Right lobe of liver (tissue), 6 donors: ENCODE results near the gene COL9A1. TPM values are rescaled to one million over a fixed set of nuclear protein-coding genes. Genes with fewer than 3 reads are reported as not detected.

ENCODE experiments used
- ATAC-seq, 4 donors: fragments of 200-7000 bp; cut with Tn5 transposase; one replicate each; pipeline ENCODE4 v1.9.1; 2020; ENCODE audit warnings: mild to moderate bottlenecking in 4 of 4, moderate library complexity in 4 of 4
- DNase-seq, 3 donors: peaks; one replicate each; pipeline ENCODE4 v3.0.0-alpha.2; 2020
- H3K27ac ChIP-seq, 3 donors: fragments of 200-600 bp; one replicate each; pipeline ENCODE4 v1.8.0; 2022
- H3K27me3 ChIP-seq, 2 donors: fragments of 200-600 bp; one replicate each; pipeline ENCODE4 v1.8.0; 2022
- H3K36me3 ChIP-seq, 4 donors: fragments of 200-600 bp; sonication (generic) in 1 of 4; one replicate each; pipeline versions ENCODE4 v1.5.1 to v1.8.0; 2017 to 2022; ENCODE audit warnings: control low read depth in 1 of 4
- H3K4me1 ChIP-seq, 4 donors: fragments of 200-600 bp; sonication (generic) in 1 of 4; one replicate each; pipeline versions ENCODE4 v1.5.1 to v1.8.0; 2017 to 2022; ENCODE audit warnings: control low read depth in 1 of 4
- H3K4me3 ChIP-seq, 3 donors: fragments of 200-600 bp; one replicate each; pipeline ENCODE4 v1.8.0; 2022
- H3K9me3 ChIP-seq, 4 donors: fragments of 200-600 bp; sonication (generic) in 1 of 4; one replicate each; pipeline versions ENCODE4 v1.5.1 to v1.8.0; 2017 to 2022; ENCODE audit warnings: control low read depth in 1 of 4
- POLR2A ChIP-seq: fragments of 450-650 bp; IDR thresholded peaks from one replicate; pipeline ENCODE4 v1.6.1; 2017; ENCODE audit warnings: antibody characterized with exemption, mild to moderate bottlenecking
- WGBS: methylation state at CpG from one replicate; pipeline ENCODE4 v1.1.6; 2018; ENCODE audit warnings: low coverage, low lambda C conversion rate; ENCODE audit not compliant: insufficient coverage; ENCODE audit errors: missing lambda C conversion rate; 5-methylcytosine and 5-hydroxymethylcytosine counted together
- intact Hi-C, 2 donors: fragments of 100-400 bp; cut with DNase I; formaldehyde crosslinking; loops; one replicate each; pipeline versions ENCODE4 v1.11.2 to v1.14.1; 2022
- total RNA-seq, 6 experiments: library from RNA; depleted of rRNA in 2 of 6; stranded (reverse); fragments of >200 nt in 2 of 6; fragmentation: NEBNext Ultra II Directional in 3 of 6; extraction: Animal tissue kit (Norgen Biotek cat#: 25700) in 3 of 6; gene quantifications; one replicate each; pipeline versions ENCODE4 v1.1.0 to v1.2.4, GENCODE V29; 2016 to 2023
- TF ChIP-seq, protein P1 (sequence below), 4 donors: fragments of 200-600 bp in 3 of 4; fragments of 450-650 bp in 1 of 4; IDR thresholded peaks; one replicate each; pipeline versions ENCODE4 v1.5.1 to v1.8.0; 2016 to 2022; ENCODE audit warnings: antibody characterized with exemption in 4 of 4, mild to moderate bottlenecking in 2 of 4
- donor health status: DM: no; HTN: yes; CAD: no.
- donor health status: DM: no; HTN: no; CAD: no.
- donor health status: DM: no; HTN: no; CAD: no.
- donor health status: DM: no; HTN: yes; CAD: no.
- donor health status: DM: no; HTN: yes; CAD: no.

The COL9A1 gene
- total RNA-seq, 6 experiments from 2014 or later = 0.11 TPM; not detected in 5

- Histone ChIP-seq H3K27ac (no peak overlapping the region), H3K4me1 (no peaks in the 10 kb centered on the region), H3K36me3 (no peaks in the 10 kb centered on the region), H3K27me3 (no peaks in the 10 kb centered on the region), H3K9me3 (no peaks in the 10 kb centered on the region), H3K4me3 (no peak overlapping the region)
- TF ChIP-seq, protein P1, sequence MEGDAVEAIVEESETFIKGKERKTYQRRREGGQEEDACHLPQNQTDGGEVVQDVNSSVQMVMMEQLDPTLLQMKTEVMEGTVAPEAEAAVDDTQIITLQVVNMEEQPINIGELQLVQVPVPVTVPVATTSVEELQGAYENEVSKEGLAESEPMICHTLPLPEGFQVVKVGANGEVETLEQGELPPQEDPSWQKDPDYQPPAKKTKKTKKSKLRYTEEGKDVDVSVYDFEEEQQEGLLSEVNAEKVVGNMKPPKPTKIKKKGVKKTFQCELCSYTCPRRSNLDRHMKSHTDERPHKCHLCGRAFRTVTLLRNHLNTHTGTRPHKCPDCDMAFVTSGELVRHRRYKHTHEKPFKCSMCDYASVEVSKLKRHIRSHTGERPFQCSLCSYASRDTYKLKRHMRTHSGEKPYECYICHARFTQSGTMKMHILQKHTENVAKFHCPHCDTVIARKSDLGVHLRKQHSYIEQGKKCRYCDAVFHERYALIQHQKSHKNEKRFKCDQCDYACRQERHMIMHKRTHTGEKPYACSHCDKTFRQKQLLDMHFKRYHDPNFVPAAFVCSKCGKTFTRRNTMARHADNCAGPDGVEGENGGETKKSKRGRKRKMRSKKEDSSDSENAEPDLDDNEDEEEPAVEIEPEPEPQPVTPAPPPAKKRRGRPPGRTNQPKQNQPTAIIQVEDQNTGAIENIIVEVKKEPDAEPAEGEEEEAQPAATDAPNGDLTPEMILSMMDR (IDR thresholded peaks at IDR 0.05) = no peak
- no peak for TF ChIP-seq POLR2A
- intact Hi-C loops = no loop called here
- no peak for ATAC-seq
- DNase-seq = no peak
Measured at GRCh38 chr6:70298068-70298467, 4.8 kb downstream of the COL9A1 start.

- WGBS = 63% methylated on average over 1 of the region's 1 CpG
- no peaks in the 10 kb centered on the region for H3K36me3 ChIP-seq
- H3K27me3 ChIP-seq = no peaks in the 10 kb centered on the region
- TF ChIP-seq, protein P1 (IDR thresholded peaks at IDR 0.05) = no peak
- TF ChIP-seq POLR2A = no peak
- intact Hi-C loops = no loop called here
- no peak overlapping the region for H3K4me3 ChIP-seq
- no peaks in the 10 kb centered on the region for H3K9me3 ChIP-seq
- H3K4me1 ChIP-seq = no peaks in the 10 kb centered on the region
- ATAC-seq (no peak), DNase-seq (no peak)
- H3K27ac ChIP-seq = no peak overlapping the region
Measured at GRCh38 chr6:70292193-70292592, 10.7 kb downstream of the COL9A1 start.

- no peak overlapping the region for H3K27ac ChIP-seq
- H3K27me3 ChIP-seq = no peaks in the 10 kb centered on the region
- H3K4me3 ChIP-seq = no peak overlapping the region
- 4% methylated on average over 2 of the region's 2 CpGs for WGBS
- no peak for DNase-seq
- intact Hi-C loops = no loop called here
- peak in 1 of 4 donors; percentile 49 for ATAC-seq
- no peaks in the 10 kb centered on the region for H3K4me1 ChIP-seq
- H3K9me3 ChIP-seq = no peaks in the 10 kb centered on the region
- TF ChIP-seq, protein P1 (IDR thresholded peaks at IDR 0.05) = peak in 3 of 4 donors; percentile 27 to 36 (median 30)
- TF ChIP-seq POLR2A = no peak
- H3K36me3 ChIP-seq = no peaks in the 10 kb centered on the region
Measured at GRCh38 chr6:70289299-70289698, 13.6 kb downstream of the COL9A1 start.

GRCh38 chr6:70286905-70287304, 16.0 kb downstream of the COL9A1 start:
- DNase-seq (no peak), ATAC-seq (no peak)
- H3K4me1 ChIP-seq = no peaks in the 10 kb centered on the region
- H3K36me3 ChIP-seq = no peaks in the 10 kb centered on the region
- no peaks in the 10 kb centered on the region for H3K9me3 ChIP-seq
- intact Hi-C loops = no loop called here
- 63% methylated on average over 5 of the region's 5 CpGs for WGBS
- TF ChIP-seq POLR2A = no peak
- TF ChIP-seq, protein P1 (IDR thresholded peaks at IDR 0.05) = no peak
- H3K27ac ChIP-seq = no peak overlapping the region
- no peak overlapping the region for H3K4me3 ChIP-seq
- H3K27me3 ChIP-seq = peaks cover 0 to 5% of the 10 kb centered on the region in 2 donors

- H3K27me3 ChIP-seq = peaks cover 0 to 5% of the 10 kb centered on the region in 2 donors
- H3K4me3 ChIP-seq = no peak overlapping the region
- intact Hi-C loops = no loop called here
- H3K36me3 ChIP-seq = no peaks in the 10 kb centered on the region
- no peaks in the 10 kb centered on the region for H3K9me3 ChIP-seq
- TF ChIP-seq POLR2A = no peak
- TF ChIP-seq, protein P1 (IDR thresholded peaks at IDR 0.05) = no peak
- DNase-seq (no peak), ATAC-seq (no peak)
- H3K27ac ChIP-seq = no peak overlapping the region
- H3K4me1 ChIP-seq = no peaks in the 10 kb centered on the region
- WGBS = 63% methylated on average over 4 of the region's 4 CpGs
Measured at GRCh38 chr6:70285201-70285600, 17.7 kb downstream of the COL9A1 start.
